Measurements from ENCODE around the gene OR2V1.
"Not testable (repeated sequence)": the region's sequence is repeated elsewhere in the genome, so short reads cannot be mapped to it uniquely, and the experiment has no call there.

The OR2V1 gene

DNA sequence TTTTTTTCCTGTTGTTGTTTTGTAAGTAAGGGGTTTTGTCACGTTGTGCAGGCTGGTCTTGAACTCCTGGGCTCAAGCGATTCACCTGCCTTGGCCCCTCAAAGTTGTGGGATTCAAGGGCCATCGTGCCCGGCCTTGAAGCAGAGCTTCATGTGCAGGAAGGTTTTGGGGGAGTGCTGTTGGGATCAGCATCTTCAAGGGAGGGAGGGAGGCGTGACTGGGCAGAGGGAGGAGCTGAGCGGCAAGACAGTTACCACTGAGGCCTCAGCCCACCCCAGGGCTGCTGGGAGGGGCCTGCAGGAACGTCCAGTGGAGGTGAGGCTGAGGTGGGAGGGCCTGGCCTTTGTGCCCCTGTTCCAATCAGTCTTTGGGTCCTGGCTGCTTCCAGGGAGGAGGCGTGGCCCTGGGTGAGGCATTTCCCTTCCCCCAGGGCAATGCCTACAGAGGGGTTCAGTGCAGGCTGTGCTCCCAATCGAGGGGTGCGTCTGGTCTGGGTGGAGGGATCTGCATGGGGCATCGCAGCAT, 21.4 kb downstream of the OR2V1 start:
- TF ChIP-seq, protein P1, sequence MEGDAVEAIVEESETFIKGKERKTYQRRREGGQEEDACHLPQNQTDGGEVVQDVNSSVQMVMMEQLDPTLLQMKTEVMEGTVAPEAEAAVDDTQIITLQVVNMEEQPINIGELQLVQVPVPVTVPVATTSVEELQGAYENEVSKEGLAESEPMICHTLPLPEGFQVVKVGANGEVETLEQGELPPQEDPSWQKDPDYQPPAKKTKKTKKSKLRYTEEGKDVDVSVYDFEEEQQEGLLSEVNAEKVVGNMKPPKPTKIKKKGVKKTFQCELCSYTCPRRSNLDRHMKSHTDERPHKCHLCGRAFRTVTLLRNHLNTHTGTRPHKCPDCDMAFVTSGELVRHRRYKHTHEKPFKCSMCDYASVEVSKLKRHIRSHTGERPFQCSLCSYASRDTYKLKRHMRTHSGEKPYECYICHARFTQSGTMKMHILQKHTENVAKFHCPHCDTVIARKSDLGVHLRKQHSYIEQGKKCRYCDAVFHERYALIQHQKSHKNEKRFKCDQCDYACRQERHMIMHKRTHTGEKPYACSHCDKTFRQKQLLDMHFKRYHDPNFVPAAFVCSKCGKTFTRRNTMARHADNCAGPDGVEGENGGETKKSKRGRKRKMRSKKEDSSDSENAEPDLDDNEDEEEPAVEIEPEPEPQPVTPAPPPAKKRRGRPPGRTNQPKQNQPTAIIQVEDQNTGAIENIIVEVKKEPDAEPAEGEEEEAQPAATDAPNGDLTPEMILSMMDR (IDR thresholded peaks at IDR 0.05): no peak
- peaks cover 6% of the 10 kb centered on the region for H3K36me3 Mint-ChIP-seq (ENCODE audit: low read depth)
- peaks cover 22% of the 10 kb centered on the region for H3K9me3 Mint-ChIP-seq
- no peak for DNase-seq
- H3K4me3 Mint-ChIP-seq: no peak overlapping the region
- no peak overlapping the region for H3K27ac Mint-ChIP-seq
- peaks cover 80% of the 10 kb centered on the region for H3K27me3 Mint-ChIP-seq (ENCODE audit: low read depth, poor library complexity)
- peaks cover 11% of the 10 kb centered on the region for H3K4me1 Mint-ChIP-seq

DNA sequence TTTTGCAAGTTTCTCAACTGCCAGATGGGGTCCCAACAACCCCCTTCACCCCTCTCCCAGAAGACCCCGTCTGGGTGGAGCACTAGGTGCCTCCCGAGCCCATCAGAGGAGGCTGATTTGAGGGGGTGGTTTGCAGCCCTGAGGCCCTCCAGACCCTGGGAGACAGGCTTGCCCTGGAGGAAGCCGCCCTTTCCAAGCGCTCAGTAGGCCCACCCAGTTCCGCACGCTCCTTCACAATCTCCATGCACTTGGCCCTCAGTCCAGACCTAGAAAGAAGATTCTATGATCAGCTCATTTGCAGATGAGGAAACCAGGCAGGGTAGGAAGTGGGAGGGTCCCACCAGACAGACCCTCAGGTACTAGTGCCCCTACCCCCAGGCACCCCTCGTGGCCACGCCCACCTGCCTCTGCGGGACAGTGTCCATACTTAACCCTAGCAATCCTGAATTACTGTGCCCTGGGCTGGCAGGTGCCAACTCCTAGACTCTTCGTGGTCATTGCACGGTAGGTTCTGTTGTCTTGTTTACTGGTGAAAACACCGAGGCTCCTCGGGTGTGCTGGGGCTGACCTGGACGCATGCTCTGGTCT, 22.3 kb downstream of the OR2V1 start:
- peaks cover 78% of the 10 kb centered on the region for H3K27me3 Mint-ChIP-seq (ENCODE audit: low read depth, poor library complexity)
- DNase-seq: no peak
- no peak overlapping the region for H3K27ac Mint-ChIP-seq
- no peaks in the 10 kb centered on the region for H3K36me3 Mint-ChIP-seq (ENCODE audit: low read depth)
- no peak overlapping the region for H3K4me3 Mint-ChIP-seq
- TF ChIP-seq, protein P1 (IDR thresholded peaks at IDR 0.05): no peak
- peaks cover 18% of the 10 kb centered on the region for H3K4me1 Mint-ChIP-seq
- H3K9me3 Mint-ChIP-seq: peaks cover 20% of the 10 kb centered on the region

DNA sequence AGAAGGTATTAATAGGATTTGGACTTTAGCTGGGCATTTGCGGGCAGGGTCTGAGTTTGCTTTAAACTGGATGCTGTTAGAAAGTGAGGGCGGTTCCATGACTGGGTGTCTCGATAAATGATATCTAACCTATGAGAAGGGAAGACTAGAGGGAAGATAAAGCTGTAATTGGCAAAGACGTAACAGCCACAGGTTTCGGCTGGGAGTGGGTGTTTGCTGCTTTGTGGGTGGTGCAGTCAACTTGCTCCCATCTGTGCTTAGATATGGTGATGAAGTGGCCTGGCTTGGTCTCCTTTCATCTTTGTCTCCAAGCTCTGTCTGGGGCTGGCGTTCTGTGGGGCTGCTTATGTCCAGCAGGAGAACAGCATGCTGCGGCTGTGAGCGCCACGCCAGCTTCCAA, 23.3 kb downstream of the OR2V1 start:
- Mint-ChIP-seq H3K4me1 (peaks cover 18% of the 10 kb centered on the region), H3K4me3 (no peak overlapping the region), H3K27me3 (ENCODE audit: low read depth, poor library complexity) (peaks cover 77% of the 10 kb centered on the region), H3K36me3 (ENCODE audit: low read depth) (no peaks in the 10 kb centered on the region), H3K27ac (no peak overlapping the region), H3K9me3 (peaks cover 18% of the 10 kb centered on the region)
- TF ChIP-seq, protein P1 (IDR thresholded peaks at IDR 0.05): no peak
- DNase-seq: no peak

DNA sequence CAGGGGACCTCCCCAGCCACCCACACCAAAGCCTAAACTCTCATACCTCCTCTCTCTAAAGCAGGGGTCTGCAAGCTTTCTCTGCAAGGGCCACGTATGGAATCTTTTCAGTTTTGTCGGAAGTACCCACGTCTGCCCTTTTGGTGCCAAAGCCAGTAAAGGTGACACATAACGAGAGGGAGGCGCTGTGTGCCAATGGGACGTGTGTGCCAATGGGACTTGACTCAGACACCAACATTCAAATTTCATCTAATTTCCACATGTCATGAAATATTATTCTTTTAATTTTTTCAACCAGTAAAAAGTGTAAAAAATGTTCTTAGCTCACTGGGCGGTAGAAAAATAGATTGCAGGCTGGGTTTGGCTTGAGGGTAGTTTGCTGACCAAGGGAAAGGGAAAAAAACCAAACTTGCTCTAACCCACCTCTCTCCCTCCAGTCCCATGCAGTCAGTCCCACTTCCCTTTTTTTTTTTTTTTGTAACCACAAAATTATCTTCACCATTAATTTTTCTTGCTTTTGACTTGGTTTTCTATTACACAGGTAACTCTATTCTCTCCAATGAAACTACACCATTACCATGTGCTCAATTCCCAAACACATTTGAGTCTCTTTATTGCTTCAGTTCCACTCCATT, 25.5 kb downstream of the OR2V1 start:
- DNase-seq: no peak
- peaks cover 12% of the 10 kb centered on the region for H3K9me3 Mint-ChIP-seq
- no peaks in the 10 kb centered on the region for H3K36me3 Mint-ChIP-seq (ENCODE audit: low read depth)
- peaks cover 18% of the 10 kb centered on the region for H3K4me1 Mint-ChIP-seq
- H3K27me3 Mint-ChIP-seq (ENCODE audit: low read depth, poor library complexity): peaks cover 57% of the 10 kb centered on the region
- no peak overlapping the region for H3K27ac Mint-ChIP-seq
- TF ChIP-seq, protein P1 (IDR thresholded peaks at IDR 0.05): no peak
- no peak overlapping the region for H3K4me3 Mint-ChIP-seq

DNA sequence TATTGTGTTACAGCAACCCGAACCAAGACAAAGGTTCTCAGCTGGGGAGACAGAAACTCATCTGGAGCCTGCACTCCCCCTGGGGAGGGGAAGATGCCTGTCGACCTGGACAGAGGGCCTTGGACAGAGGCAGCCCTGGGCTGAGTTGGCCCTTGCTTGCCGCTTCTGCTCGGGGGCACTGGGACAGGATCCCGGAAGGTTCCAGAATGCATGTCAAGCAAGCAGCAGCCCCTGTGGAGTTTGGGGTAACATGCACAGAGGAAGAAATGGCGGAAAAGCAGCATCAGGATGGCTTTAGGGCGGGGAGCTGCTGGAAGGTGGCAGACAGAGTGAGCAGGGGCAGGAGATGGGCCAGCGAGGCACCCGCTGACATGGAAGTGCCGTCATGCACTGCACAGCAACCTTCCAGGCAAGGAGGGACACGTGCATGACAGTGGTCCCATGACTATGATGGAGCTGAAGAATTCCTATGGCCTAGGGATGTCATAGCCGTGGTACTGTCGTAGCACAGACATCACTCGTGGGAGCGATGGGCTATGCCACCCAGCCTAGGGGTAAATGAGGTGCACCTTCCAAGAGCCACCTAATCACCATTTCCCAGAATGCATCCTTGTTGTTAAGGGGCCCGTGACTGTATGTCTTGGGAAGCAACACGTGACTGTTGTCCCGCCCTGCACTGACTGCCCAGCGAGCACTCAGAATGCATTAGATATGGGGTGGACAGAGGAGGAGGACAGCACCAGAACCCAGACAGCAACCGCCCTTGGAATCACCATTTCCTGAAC, 26.2 kb downstream of the OR2V1 start:
- H3K9me3 Mint-ChIP-seq: peaks cover 16% of the 10 kb centered on the region
- peaks cover 58% of the 10 kb centered on the region for H3K27me3 Mint-ChIP-seq (ENCODE audit: low read depth, poor library complexity)
- peaks cover 18% of the 10 kb centered on the region for H3K4me1 Mint-ChIP-seq
- H3K4me3 Mint-ChIP-seq: peak overlapping the region; percentile 79
- not testable (repeated sequence) for H3K27ac Mint-ChIP-seq; DNase-seq; H3K36me3 Mint-ChIP-seq (ENCODE audit: low read depth)

DNA sequence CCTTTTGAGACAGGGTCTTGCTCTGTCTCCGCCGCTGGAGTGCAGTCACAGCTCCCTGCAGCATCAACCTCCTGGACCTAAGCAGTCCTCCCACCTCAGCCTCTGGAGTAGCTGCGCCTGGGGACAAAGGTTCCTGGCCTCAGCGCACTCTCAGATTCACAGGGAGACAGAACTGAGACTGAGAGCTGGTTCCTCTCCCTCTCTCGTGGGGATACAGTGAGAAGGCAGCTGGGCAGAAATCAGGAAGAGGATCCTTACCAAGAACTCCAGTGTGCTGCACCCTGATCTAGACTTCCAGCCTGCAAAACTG, 26.8 kb downstream of the OR2V1 start:
- H3K27ac Mint-ChIP-seq; H3K36me3 Mint-ChIP-seq (ENCODE audit: low read depth); DNase-seq: not testable (repeated sequence)
- peaks cover 64% of the 10 kb centered on the region for H3K27me3 Mint-ChIP-seq (ENCODE audit: low read depth, poor library complexity)
- H3K4me1 Mint-ChIP-seq: peaks cover 15% of the 10 kb centered on the region
- H3K9me3 Mint-ChIP-seq: peaks cover 20% of the 10 kb centered on the region
- peak overlapping the region; percentile 79 for H3K4me3 Mint-ChIP-seq

DNA sequence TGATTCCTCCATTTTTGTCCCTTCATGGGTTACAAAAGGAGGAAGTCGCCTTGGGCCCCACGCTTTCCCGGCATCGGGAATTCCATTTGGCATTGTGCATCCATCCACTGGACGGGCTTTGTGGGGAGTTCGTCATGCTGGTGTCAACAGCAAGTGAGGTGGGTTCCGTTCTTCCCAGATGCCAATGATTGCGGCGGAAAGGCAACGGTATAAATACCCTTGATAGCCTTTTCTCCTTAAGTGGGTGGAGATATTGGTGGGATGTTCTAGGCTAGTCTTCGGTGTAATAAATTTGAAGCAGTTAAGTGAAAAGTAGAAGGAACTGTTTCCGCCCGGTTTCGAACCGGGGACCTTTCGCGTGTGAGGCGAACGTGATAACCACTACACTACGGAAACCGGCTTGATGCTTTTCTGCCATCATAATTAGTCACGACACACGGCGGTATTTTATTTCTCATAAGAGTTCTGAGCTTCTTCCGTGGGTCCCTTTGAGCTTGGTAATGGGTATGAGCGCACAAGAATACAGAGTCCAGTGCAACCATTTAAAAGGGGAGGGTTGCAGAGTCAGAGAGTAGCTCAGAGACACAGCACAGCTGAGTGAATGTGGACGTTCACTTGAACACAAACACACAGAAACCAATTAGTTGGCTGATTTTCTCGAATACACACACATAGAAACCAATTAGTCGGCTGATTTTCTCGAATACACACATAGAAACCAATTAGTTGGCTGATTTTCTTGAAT, 28.9 kb downstream of the OR2V1 start:
- H3K4me3 Mint-ChIP-seq; DNase-seq; H3K36me3 Mint-ChIP-seq (ENCODE audit: low read depth); H3K27ac Mint-ChIP-seq: not testable (repeated sequence)
- H3K27me3 Mint-ChIP-seq (ENCODE audit: low read depth, poor library complexity): peaks cover 58% of the 10 kb centered on the region
- H3K4me1 Mint-ChIP-seq: peaks cover 14% of the 10 kb centered on the region
- peaks cover 20% of the 10 kb centered on the region for H3K9me3 Mint-ChIP-seq

DNA sequence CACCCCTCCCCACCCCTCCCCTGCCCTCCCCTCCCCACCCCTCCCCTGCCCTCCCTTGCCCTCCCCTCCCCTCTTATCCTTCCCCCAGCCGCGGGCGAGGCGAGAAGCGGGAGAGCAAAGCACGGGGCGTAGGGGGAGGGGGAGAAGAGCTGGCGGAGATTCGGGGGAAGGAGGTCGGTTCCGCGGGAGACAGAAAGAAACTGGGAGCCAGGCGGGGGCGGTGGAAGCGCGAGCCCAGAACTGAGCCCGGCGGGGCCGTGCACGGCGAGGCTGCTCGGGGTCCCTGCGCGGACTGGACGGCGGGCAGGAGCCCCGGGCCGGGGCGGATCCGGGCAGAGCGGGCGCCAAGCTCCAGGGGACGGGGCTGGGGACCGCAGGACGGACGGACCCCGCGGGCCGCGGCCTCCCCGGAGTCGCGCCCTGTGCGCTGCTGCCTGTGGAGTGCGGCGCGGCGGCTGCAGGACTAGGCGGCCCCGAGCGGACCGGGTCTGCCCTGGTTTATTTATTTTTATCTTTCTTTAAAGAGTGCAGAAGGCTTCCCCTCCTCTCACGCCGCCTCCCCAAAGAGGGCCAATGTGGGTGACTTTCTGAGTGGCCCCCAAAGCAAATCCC, 29.8 kb downstream of the OR2V1 start:
- not testable (repeated sequence) for H3K36me3 Mint-ChIP-seq (ENCODE audit: low read depth); H3K4me3 Mint-ChIP-seq; H3K27ac Mint-ChIP-seq
- DNase-seq: peak; percentile 51
- H3K27me3 Mint-ChIP-seq (ENCODE audit: low read depth, poor library complexity): peaks cover 50% of the 10 kb centered on the region
- H3K4me1 Mint-ChIP-seq: peaks cover 14% of the 10 kb centered on the region
- peaks cover 20% of the 10 kb centered on the region for H3K9me3 Mint-ChIP-seq
